Neural progenitor cell (in vitro differentiated cells): Measurements from ENCODE around the gene SMARCA4.

Experiments used
- CTCF ChIP-seq: fragments of 200-600 bp; sonication (generic); IDR thresholded peaks from 2 replicates; pipeline ENCODE4 v1.5.1; 2017; ENCODE audit warnings: antibody characterized with exemption, mild to moderate bottlenecking
- EZH2 ChIP-seq: fragments of 200-600 bp; sonication (generic); IDR thresholded peaks from 2 replicates; pipeline ENCODE4 v1.6.1; 2017; ENCODE audit warnings: antibody characterized with exemption, mild to moderate bottlenecking, moderate library complexity

- no peak for TF ChIP-seq CTCF
- no peak for TF ChIP-seq EZH2
Observed at GRCh38 chr19:10913716-10914340, 47.0 kb upstream of the SMARCA4 start.
